ENCODE results near the gene ARAF. TPM values are rescaled to one million over a fixed set of nuclear protein-coding genes. Genes with fewer than 3 reads are reported as not detected.

The ARAF gene
- total and polyA plus RNA-seq, 2 donors (not counting 1 experiment from before 2014, with no cell fraction given), result 14.4 to 40.9 TPM

GRCh38 chrX:47543496-47543895 lies 17.5 kb upstream of the ARAF start:
- no peak overlapping the region for H3K27ac ChIP-seq (ENCODE audit: insufficient read depth, low read length)
- no peaks in the 10 kb centered on the region for H3K27me3 ChIP-seq (ENCODE audit: control insufficient read depth, insufficient read depth, low read length)
- no peak overlapping the region for H3K4me3 ChIP-seq (replicated peaks in 1 of 4; ENCODE audit: control extremely low read depth in 1 of 4, insufficient read depth in 1 of 4, low read depth in 3 of 4, low read length in 4 of 4)
- H3K4me2 ChIP-seq (ENCODE audit: extremely low read depth, insufficient read depth, low read length), result no peak overlapping the region
- peaks cover 2% of the 10 kb centered on the region for H3K4me1 ChIP-seq (ENCODE audit: control insufficient read depth, extremely low read depth, insufficient read depth, low read length)
- H3K36me3 ChIP-seq (ENCODE audit: control insufficient read depth, insufficient read depth, low read length), result no peaks in the 10 kb centered on the region
- no peaks in the 10 kb centered on the region for H3K79me2 ChIP-seq (ENCODE audit: control insufficient read depth, insufficient read depth, low read length)
- no peaks in the 10 kb centered on the region for H4K20me1 ChIP-seq (ENCODE audit: control insufficient read depth, extremely low read depth, insufficient read depth, low read length)
- H3K9ac ChIP-seq (ENCODE audit: insufficient read depth, low read length), result no peak overlapping the region
- H2AFZ ChIP-seq (ENCODE audit: low read length), result no peak overlapping the region
- no peaks in the 10 kb centered on the region for H3K9me3 ChIP-seq (ENCODE audit: control insufficient read depth, insufficient read depth, low read depth, low read length)
- DNase-seq (ENCODE audit: low read depth in 2 of 2), result no peak
- TF ChIP-seq EZH2 (IDR thresholded peaks at IDR 0.05; ENCODE audit: low read length, missing control alignments) (no peak), CTCF (conservative IDR thresholded peaks at IDR 0.05 in 1 of 2, IDR thresholded peaks at IDR 0.05 in 1 of 2; ENCODE audit: low read depth in 1 of 2, low read length in 2 of 2) (no peak)

- Histone ChIP-seq H3K27me3 (ENCODE audit: control insufficient read depth, insufficient read depth, low read length) (no peaks in the 10 kb centered on the region), H3K9ac (ENCODE audit: insufficient read depth, low read length) (peak overlapping the region; percentile 21), H2AFZ (ENCODE audit: low read length) (peak overlapping the region; percentile 37), H3K4me2 (ENCODE audit: extremely low read depth, insufficient read depth, low read length) (peak overlapping the region; percentile 7), H3K27ac (ENCODE audit: insufficient read depth, low read length) (no peak overlapping the region), H4K20me1 (ENCODE audit: control insufficient read depth, extremely low read depth, insufficient read depth, low read length) (no peaks in the 10 kb centered on the region), H3K36me3 (ENCODE audit: control insufficient read depth, insufficient read depth, low read length) (no peaks in the 10 kb centered on the region), H3K4me3 (replicated peaks in 1 of 4; ENCODE audit: control extremely low read depth in 1 of 4, insufficient read depth in 1 of 4, low read depth in 3 of 4, low read length in 4 of 4) (peak overlapping the region; percentile 10 to 60 (median 36)), H3K9me3 (ENCODE audit: control insufficient read depth, insufficient read depth, low read depth, low read length) (no peaks in the 10 kb centered on the region), H3K4me1 (ENCODE audit: control insufficient read depth, extremely low read depth, insufficient read depth, low read length) (no peaks in the 10 kb centered on the region), H3K79me2 (ENCODE audit: control insufficient read depth, insufficient read depth, low read length) (no peaks in the 10 kb centered on the region)
- TF ChIP-seq CTCF (conservative IDR thresholded peaks at IDR 0.05 in 1 of 2, IDR thresholded peaks at IDR 0.05 in 1 of 2; ENCODE audit: low read depth in 1 of 2, low read length in 2 of 2), result no peak
- no peak for TF ChIP-seq EZH2 (IDR thresholded peaks at IDR 0.05; ENCODE audit: low read length, missing control alignments)
- peak; percentile 93 to 94 for DNase-seq (ENCODE audit: low read depth in 2 of 2)
Measured at GRCh38 chrX:47556045-47556623, 4.9 kb upstream of the ARAF start.

- Histone ChIP-seq H3K4me1 (ENCODE audit: control insufficient read depth, extremely low read depth, insufficient read depth, low read length) (no peaks in the 10 kb centered on the region), H3K9me3 (ENCODE audit: control insufficient read depth, insufficient read depth, low read depth, low read length) (no peaks in the 10 kb centered on the region), H3K27me3 (ENCODE audit: control insufficient read depth, insufficient read depth, low read length) (no peaks in the 10 kb centered on the region), H3K79me2 (ENCODE audit: control insufficient read depth, insufficient read depth, low read length) (peaks cover 15% of the 10 kb centered on the region), H2AFZ (ENCODE audit: low read length) (no peak overlapping the region), H4K20me1 (ENCODE audit: control insufficient read depth, extremely low read depth, insufficient read depth, low read length) (no peaks in the 10 kb centered on the region), H3K9ac (ENCODE audit: insufficient read depth, low read length) (no peak overlapping the region), H3K4me3 (replicated peaks in 1 of 4; ENCODE audit: control extremely low read depth in 1 of 4, insufficient read depth in 1 of 4, low read depth in 3 of 4, low read length in 4 of 4) (no peak overlapping the region), H3K36me3 (ENCODE audit: control insufficient read depth, insufficient read depth, low read length) (no peaks in the 10 kb centered on the region), H3K4me2 (ENCODE audit: extremely low read depth, insufficient read depth, low read length) (no peak overlapping the region), H3K27ac (ENCODE audit: insufficient read depth, low read length) (no peak overlapping the region)
- no peak for TF ChIP-seq CTCF (conservative IDR thresholded peaks at IDR 0.05 in 1 of 2, IDR thresholded peaks at IDR 0.05 in 1 of 2; ENCODE audit: low read depth in 1 of 2, low read length in 2 of 2)
- TF ChIP-seq EZH2 (IDR thresholded peaks at IDR 0.05; ENCODE audit: low read length, missing control alignments), result no peak
- no peak for DNase-seq (ENCODE audit: low read depth in 2 of 2)
Measured at GRCh38 chrX:47558436-47558835, 2.6 kb upstream of the ARAF start.

Data from fibroblast of lung (primary cell).